ENCODE results near the gene MFN1. TPM values are rescaled to one million over a fixed set of nuclear protein-coding genes. Genes with fewer than 3 reads are reported as not detected.

MFN1 gene
- polyA plus RNA-seq, 1 experiment: 63.0 TPM

GRCh38 chr3:179401561-179401960, 54.1 kb downstream of the MFN1 start:
- no peaks in the 10 kb centered on the region for H3K27me3 ChIP-seq (ENCODE audit: control insufficient read depth, insufficient read depth, low read length)
- POLR2A ChIA-PET: no interaction called here
- H3K9me3 ChIP-seq (ENCODE audit: control insufficient read depth, insufficient read depth, low read length): no peaks in the 10 kb centered on the region
- H3K27ac ChIP-seq (ENCODE audit: low read depth, low read length): no peak overlapping the region
- CTCF ChIA-PET: interaction anchor here (1.4 kb wide), 1 partner anchor 157 kb away, joined by 4 read pairs; no protein-coding TSS in a partner anchor
- H3K4me3 ChIP-seq (ENCODE audit: low read depth, low read length): no peak overlapping the region
- no peak for TF ChIP-seq CTCF (IDR thresholded peaks at IDR 0.05; ENCODE audit: low read depth, low read length)
- DNase-seq (ENCODE audit: low read depth, low spot score): no peak

GRCh38 chr3:179402963-179403362, 55.5 kb downstream of the MFN1 start:
- no peak for DNase-seq (ENCODE audit: low read depth, low spot score)
- H3K4me3 ChIP-seq (ENCODE audit: low read depth, low read length): no peak overlapping the region
- ChIA-PET CTCF (interaction anchor here (1.3 kb wide), 1 partner anchor 156 kb away, joined by 5 read pairs; no protein-coding TSS in a partner anchor), POLR2A (no interaction called here)
- no peak for TF ChIP-seq CTCF (IDR thresholded peaks at IDR 0.05; ENCODE audit: low read depth, low read length)
- H3K27me3 ChIP-seq (ENCODE audit: control insufficient read depth, insufficient read depth, low read length): no peaks in the 10 kb centered on the region
- H3K9me3 ChIP-seq (ENCODE audit: control insufficient read depth, insufficient read depth, low read length): no peaks in the 10 kb centered on the region
- no peak overlapping the region for H3K27ac ChIP-seq (ENCODE audit: low read depth, low read length)

GRCh38 chr3:179404307-179404706, 56.8 kb downstream of the MFN1 start:
- Histone ChIP-seq H3K4me3 (ENCODE audit: low read depth, low read length) (no peak overlapping the region), H3K9me3 (ENCODE audit: control insufficient read depth, insufficient read depth, low read length) (no peaks in the 10 kb centered on the region), H3K27me3 (ENCODE audit: control insufficient read depth, insufficient read depth, low read length) (no peaks in the 10 kb centered on the region), H3K27ac (ENCODE audit: low read depth, low read length) (no peak overlapping the region)
- DNase-seq (ENCODE audit: low read depth, low spot score): no peak
- ChIA-PET CTCF (no interaction called here), POLR2A (no interaction called here)
- TF ChIP-seq CTCF (IDR thresholded peaks at IDR 0.05; ENCODE audit: low read depth, low read length): no peak

GRCh38 chr3:179410331-179410730, 62.8 kb downstream of the MFN1 start:
- CTCF ChIA-PET: interaction anchor here (2.4 kb wide), 1 partner anchor 152 kb away, joined by 6 read pairs; the partner anchor contains the start of gene ACTL6A
- 0 out of 2 replicates have a peak, but pooled peaks have one; percentile 6 for TF ChIP-seq CTCF (IDR thresholded peaks at IDR 0.05; ENCODE audit: low read depth, low read length)
- no peak for DNase-seq (ENCODE audit: low read depth, low spot score)
- Histone ChIP-seq H3K27ac (ENCODE audit: low read depth, low read length) (no peak overlapping the region), H3K4me3 (ENCODE audit: low read depth, low read length) (no peak overlapping the region), H3K27me3 (ENCODE audit: control insufficient read depth, insufficient read depth, low read length) (no peaks in the 10 kb centered on the region), H3K9me3 (ENCODE audit: control insufficient read depth, insufficient read depth, low read length) (no peaks in the 10 kb centered on the region)
- POLR2A ChIA-PET: no interaction called here

DNA sequence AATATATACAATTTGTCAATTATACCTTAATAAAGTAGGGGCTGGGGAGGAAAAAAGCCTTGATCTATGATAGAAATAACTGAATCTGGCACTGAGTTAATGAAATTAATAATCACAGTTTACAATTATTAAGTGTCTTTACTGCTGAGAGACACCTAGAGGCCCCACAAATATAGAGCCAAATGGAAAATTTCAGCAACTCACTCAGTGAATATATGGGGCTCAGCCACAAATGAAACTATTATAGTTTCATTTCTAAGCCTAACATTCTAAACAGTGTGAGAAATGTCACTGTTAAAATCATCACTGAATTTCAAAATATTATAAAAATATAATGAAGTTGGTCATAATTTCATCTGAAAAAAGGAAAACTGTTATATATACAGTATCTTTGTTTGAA, 63.5 kb downstream of the MFN1 start:
- DNase-seq (ENCODE audit: low read depth, low spot score): no peak
- no peaks in the 10 kb centered on the region for H3K27me3 ChIP-seq (ENCODE audit: control insufficient read depth, insufficient read depth, low read length)
- no peaks in the 10 kb centered on the region for H3K9me3 ChIP-seq (ENCODE audit: control insufficient read depth, insufficient read depth, low read length)
- ChIA-PET CTCF (interaction anchor here (2.4 kb wide), 1 partner anchor 151 kb away, joined by 6 read pairs; the partner anchor contains the start of gene ACTL6A), POLR2A (no interaction called here)
- no peak for TF ChIP-seq CTCF (IDR thresholded peaks at IDR 0.05; ENCODE audit: low read depth, low read length)
- no peak overlapping the region for H3K4me3 ChIP-seq (ENCODE audit: low read depth, low read length)
- H3K27ac ChIP-seq (ENCODE audit: low read depth, low read length): no peak overlapping the region

Measured in AG04450 (cell line).